ENCODE measurements around the gene NEURL1B. TPM values are rescaled to one million over a fixed set of nuclear protein-coding genes. Genes with fewer than 3 reads are reported as not detected.
A peak's percentile ranks its signal among the peaks of the same experiment; 100 is the strongest.

Gene NEURL1B
- total RNA-seq, 2 donors from 2014 or later: 4.9 to 6.3 TPM

DNA sequence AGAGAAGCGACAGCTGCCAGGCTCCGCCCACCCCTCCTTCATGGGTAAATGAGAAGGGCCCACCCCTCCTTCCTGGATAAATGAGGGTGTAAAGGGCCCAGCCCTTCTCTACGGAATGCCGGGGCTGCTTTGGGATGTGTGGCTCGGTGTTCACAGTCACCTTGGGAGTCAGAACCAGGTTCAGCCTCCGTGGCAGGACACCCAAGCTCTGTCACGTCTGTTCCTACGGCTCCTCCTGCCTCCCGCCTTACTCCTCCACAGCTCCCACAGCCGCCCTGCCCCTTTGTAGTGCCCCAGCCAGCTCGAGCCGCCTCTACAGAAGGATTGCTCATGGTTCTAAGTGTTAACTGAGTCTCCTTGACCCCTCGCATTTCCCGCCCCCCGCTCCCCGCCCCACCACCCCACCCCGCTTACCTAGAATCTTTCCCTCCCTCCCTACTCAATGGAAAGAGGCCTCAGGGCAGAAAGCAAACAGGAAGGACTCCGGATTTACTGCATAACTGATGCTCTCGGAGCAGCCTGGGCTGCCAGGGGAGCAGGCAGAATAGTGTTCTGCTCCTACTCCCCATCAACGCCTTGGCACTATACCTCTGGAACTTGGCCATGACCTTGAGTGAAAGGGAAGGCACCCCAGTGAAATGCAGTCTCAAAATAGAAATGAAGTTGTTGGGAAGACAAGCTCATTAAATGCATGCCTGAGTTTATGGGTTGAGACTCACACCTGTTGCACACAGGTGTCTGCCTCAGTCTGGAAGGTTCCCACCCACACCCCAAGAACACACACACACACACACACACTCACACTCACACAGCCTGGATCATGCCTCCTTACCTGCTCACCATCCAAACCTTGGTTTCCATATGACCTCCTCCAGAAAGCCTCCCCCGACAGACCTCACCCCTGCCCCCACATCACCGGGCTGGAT is 59.6 kb downstream of the NEURL1B start:
- H3K9ac ChIP-seq (ENCODE audit: extremely low read depth, low read length, poor library complexity, severe bottlenecking): no peak overlapping the region
- no peak overlapping the region for H3K4me3 ChIP-seq (ENCODE audit: low read length)
- peak; percentile 85 for DNase-seq
- H3K4me1 ChIP-seq (ENCODE audit: control insufficient read depth, insufficient read depth, low read length): no peaks in the 10 kb centered on the region
- no peaks in the 10 kb centered on the region for H3K9me3 ChIP-seq (ENCODE audit: control insufficient read depth, low read length)
- no peaks in the 10 kb centered on the region for H3K9me3 Mint-ChIP-seq
- peaks cover 6% of the 10 kb centered on the region for H3K27me3 ChIP-seq (ENCODE audit: control insufficient read depth, insufficient read depth, low read length, poor library complexity, severe bottlenecking)
- 26 to 27% methylated on average over 8 to 18 of the region's 22 CpGs for WGBS, 2 experiments (ENCODE audit: insufficient coverage in 1 of 2, insufficient read length in 1 of 2)
- H3K36me3 ChIP-seq (ENCODE audit: control insufficient read depth, insufficient read depth, low read length): no peaks in the 10 kb centered on the region
- H3K4me1 Mint-ChIP-seq: peaks cover 18% of the 10 kb centered on the region
- TF ChIP-seq, protein P1, sequence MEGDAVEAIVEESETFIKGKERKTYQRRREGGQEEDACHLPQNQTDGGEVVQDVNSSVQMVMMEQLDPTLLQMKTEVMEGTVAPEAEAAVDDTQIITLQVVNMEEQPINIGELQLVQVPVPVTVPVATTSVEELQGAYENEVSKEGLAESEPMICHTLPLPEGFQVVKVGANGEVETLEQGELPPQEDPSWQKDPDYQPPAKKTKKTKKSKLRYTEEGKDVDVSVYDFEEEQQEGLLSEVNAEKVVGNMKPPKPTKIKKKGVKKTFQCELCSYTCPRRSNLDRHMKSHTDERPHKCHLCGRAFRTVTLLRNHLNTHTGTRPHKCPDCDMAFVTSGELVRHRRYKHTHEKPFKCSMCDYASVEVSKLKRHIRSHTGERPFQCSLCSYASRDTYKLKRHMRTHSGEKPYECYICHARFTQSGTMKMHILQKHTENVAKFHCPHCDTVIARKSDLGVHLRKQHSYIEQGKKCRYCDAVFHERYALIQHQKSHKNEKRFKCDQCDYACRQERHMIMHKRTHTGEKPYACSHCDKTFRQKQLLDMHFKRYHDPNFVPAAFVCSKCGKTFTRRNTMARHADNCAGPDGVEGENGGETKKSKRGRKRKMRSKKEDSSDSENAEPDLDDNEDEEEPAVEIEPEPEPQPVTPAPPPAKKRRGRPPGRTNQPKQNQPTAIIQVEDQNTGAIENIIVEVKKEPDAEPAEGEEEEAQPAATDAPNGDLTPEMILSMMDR (conservative IDR thresholded peaks at IDR 0.05): no peak
- peak overlapping the region; percentile 50 for H3K4me3 Mint-ChIP-seq
- no peak overlapping the region for H3K27ac ChIP-seq (ENCODE audit: low read depth, low read length)
- no peaks in the 10 kb centered on the region for H3K36me3 Mint-ChIP-seq (ENCODE audit: low read depth)
- peaks cover 47% of the 10 kb centered on the region for H3K27me3 Mint-ChIP-seq (ENCODE audit: insufficient read depth)
- no peak overlapping the region for H3K27ac Mint-ChIP-seq

DNA sequence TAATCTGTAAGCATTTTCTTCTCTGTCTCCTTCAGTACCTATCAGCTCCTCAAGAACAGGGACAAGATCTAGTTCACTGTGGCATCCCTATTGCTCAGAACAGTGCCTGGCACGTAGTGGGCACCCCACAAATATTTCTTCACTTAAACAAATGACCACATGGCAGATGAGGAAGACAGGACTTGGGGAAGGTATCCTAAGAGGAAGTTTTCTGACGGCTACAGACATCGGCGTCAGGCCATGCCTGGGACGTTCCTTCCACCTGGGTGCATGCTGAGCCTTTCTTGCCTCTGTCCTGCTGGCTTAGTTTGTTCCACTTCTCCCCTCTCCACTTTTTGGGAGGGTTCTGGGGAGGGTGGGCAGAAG is 60.2 kb downstream of the NEURL1B start:
- peaks cover 6% of the 10 kb centered on the region for H3K27me3 ChIP-seq (ENCODE audit: control insufficient read depth, insufficient read depth, low read length, poor library complexity, severe bottlenecking)
- Mint-ChIP-seq H3K36me3 (ENCODE audit: low read depth) (no peaks in the 10 kb centered on the region), H3K27ac (no peak overlapping the region), H3K4me3 (peak overlapping the region; percentile 50), H3K27me3 (ENCODE audit: insufficient read depth) (peaks cover 50% of the 10 kb centered on the region), H3K4me1 (peaks cover 18% of the 10 kb centered on the region), H3K9me3 (no peaks in the 10 kb centered on the region)
- TF ChIP-seq, protein P1 (conservative IDR thresholded peaks at IDR 0.05): no peak
- no peak overlapping the region for H3K4me3 ChIP-seq (ENCODE audit: low read length)
- H3K27ac ChIP-seq (ENCODE audit: low read depth, low read length): no peak overlapping the region
- no peaks in the 10 kb centered on the region for H3K4me1 ChIP-seq (ENCODE audit: control insufficient read depth, insufficient read depth, low read length)
- H3K36me3 ChIP-seq (ENCODE audit: control insufficient read depth, insufficient read depth, low read length): no peaks in the 10 kb centered on the region
- no peak for DNase-seq
- H3K9me3 ChIP-seq (ENCODE audit: control insufficient read depth, low read length): no peaks in the 10 kb centered on the region
- 63% methylated on average over 5 of the region's 5 CpGs; no CpG with 5 or more reads in 1 of the 2 experiments for WGBS, 2 experiments (ENCODE audit: insufficient coverage in 1 of 2, insufficient read length in 1 of 2)
- H3K9ac ChIP-seq (ENCODE audit: extremely low read depth, low read length, poor library complexity, severe bottlenecking): no peak overlapping the region

DNA sequence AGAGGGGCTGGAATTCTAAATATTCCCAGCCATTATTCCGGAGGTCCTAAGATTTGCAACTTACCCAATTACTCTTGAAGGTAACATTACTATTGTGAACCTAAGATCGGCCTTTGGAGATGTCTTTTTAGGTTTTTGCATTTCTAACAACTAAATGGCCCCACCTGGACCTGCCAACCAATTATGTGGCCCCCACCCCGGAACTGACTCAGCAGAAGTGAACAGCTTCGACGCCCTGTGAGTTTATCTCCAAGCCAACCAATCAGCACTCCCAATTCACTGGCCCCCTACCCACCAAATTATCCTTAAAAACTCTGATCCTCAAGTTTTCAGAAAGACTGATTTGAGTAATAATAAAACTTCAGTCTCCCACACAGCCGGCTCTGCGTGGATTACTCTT is 62.9 kb downstream of the NEURL1B start:
- Histone ChIP-seq H3K27me3 (ENCODE audit: control insufficient read depth, insufficient read depth, low read length, poor library complexity, severe bottlenecking) (no peaks in the 10 kb centered on the region), H3K27ac (ENCODE audit: low read depth, low read length) (no peak overlapping the region), H3K9ac (ENCODE audit: extremely low read depth, low read length, poor library complexity, severe bottlenecking) (no peak overlapping the region), H3K9me3 (ENCODE audit: control insufficient read depth, low read length) (no peaks in the 10 kb centered on the region), H3K4me3 (ENCODE audit: low read length) (no peak overlapping the region), H3K36me3 (ENCODE audit: control insufficient read depth, insufficient read depth, low read length) (no peaks in the 10 kb centered on the region), H3K4me1 (ENCODE audit: control insufficient read depth, insufficient read depth, low read length) (no peaks in the 10 kb centered on the region)
- Mint-ChIP-seq H3K27ac (no peak overlapping the region), H3K27me3 (ENCODE audit: insufficient read depth) (peaks cover 45% of the 10 kb centered on the region), H3K4me3 (no peak overlapping the region), H3K4me1 (peaks cover 18% of the 10 kb centered on the region), H3K9me3 (no peaks in the 10 kb centered on the region), H3K36me3 (ENCODE audit: low read depth) (no peaks in the 10 kb centered on the region)
- TF ChIP-seq, protein P1 (conservative IDR thresholded peaks at IDR 0.05): no peak
- WGBS, 2 experiments (ENCODE audit: insufficient coverage in 1 of 2, insufficient read length in 1 of 2): 92 to 95% methylated on average over 4 to 7 of the region's 7 CpGs
- DNase-seq: no peak

Data from endodermal cell (in vitro differentiated cells).